ENCODE measurements around the gene LRTM2. TPM values are rescaled to one million over a fixed set of nuclear protein-coding genes. Genes with fewer than 3 reads are reported as not detected.
A peak's percentile ranks its signal among the peaks of the same experiment; 100 is the strongest.

The LRTM2 gene
- total RNA-seq, 2 donors from 2014 or later = not detected

- Histone ChIP-seq H3K36me3 (replicated peaks in 1 of 2; ENCODE audit: insufficient read depth in 1 of 2, low read depth in 2 of 2) (no peaks in the 10 kb centered on the region), H3K27ac (no peak overlapping the region), H3K9me3 (no peaks in the 10 kb centered on the region), H3K4me1 (no peaks in the 10 kb centered on the region), H3K4me3 (no peak overlapping the region), H3K27me3 (no peaks in the 10 kb centered on the region)
- peak in 1 of 4 donors; percentile 1 for DNase-seq
- intact Hi-C loops (cut with DNase I) = no loop called here
- WGBS, 2 donors = 75 to 80% methylated on average over 13 to 24 of the region's 24 CpGs
- ATAC-seq = no peak
- no peak for TF ChIP-seq CTCF (IDR thresholded peaks at IDR 0.05)
- no peak for TF ChIP-seq POLR2A (IDR thresholded peaks at IDR 0.05)
Measured at GRCh38 chr12:1846421-1847405, 26.3 kb downstream of the LRTM2 start.

GRCh38 chr12:1847411-1847810 lies 27.0 kb downstream of the LRTM2 start:
- no peaks in the 10 kb centered on the region for H3K36me3 ChIP-seq (replicated peaks in 1 of 2; ENCODE audit: insufficient read depth in 1 of 2, low read depth in 2 of 2)
- ATAC-seq (no peak), DNase-seq (no peak)
- no peak overlapping the region for H3K4me3 ChIP-seq
- intact Hi-C loops (cut with DNase I) = no loop called here
- no peak for TF ChIP-seq CTCF (IDR thresholded peaks at IDR 0.05)
- TF ChIP-seq POLR2A (IDR thresholded peaks at IDR 0.05) = no peak
- H3K27ac ChIP-seq = no peak overlapping the region
- no peaks in the 10 kb centered on the region for H3K4me1 ChIP-seq
- 44 to 51% methylated on average over 2 to 4 of the region's 4 CpGs for WGBS, 2 donors
- no peaks in the 10 kb centered on the region for H3K27me3 ChIP-seq
- no peaks in the 10 kb centered on the region for H3K9me3 ChIP-seq

GRCh38 chr12:1848146-1848545 lies 27.8 kb downstream of the LRTM2 start:
- H3K27ac ChIP-seq = no peak overlapping the region
- no peaks in the 10 kb centered on the region for H3K36me3 ChIP-seq (replicated peaks in 1 of 2; ENCODE audit: insufficient read depth in 1 of 2, low read depth in 2 of 2)
- H3K4me1 ChIP-seq = no peaks in the 10 kb centered on the region
- intact Hi-C loops (cut with DNase I) = no loop called here
- no peaks in the 10 kb centered on the region for H3K9me3 ChIP-seq
- no peak for TF ChIP-seq POLR2A (IDR thresholded peaks at IDR 0.05)
- no peak for TF ChIP-seq CTCF (IDR thresholded peaks at IDR 0.05)
- DNase-seq (no peak), ATAC-seq (no peak)
- WGBS, 2 donors = 49 to 60% methylated on average over 10 of the region's 10 CpGs
- no peak overlapping the region for H3K4me3 ChIP-seq
- H3K27me3 ChIP-seq = no peaks in the 10 kb centered on the region

GRCh38 chr12:1848745-1849144 lies 28.4 kb downstream of the LRTM2 start:
- DNase-seq (no peak), ATAC-seq (no peak)
- no peak overlapping the region for H3K4me3 ChIP-seq
- 61 to 67% methylated on average over 6 of the region's 6 CpGs for WGBS, 2 donors
- H3K4me1 ChIP-seq = no peaks in the 10 kb centered on the region
- H3K27ac ChIP-seq = no peak overlapping the region
- no peaks in the 10 kb centered on the region for H3K27me3 ChIP-seq
- TF ChIP-seq POLR2A (IDR thresholded peaks at IDR 0.05) = no peak
- TF ChIP-seq CTCF (IDR thresholded peaks at IDR 0.05) = no peak
- H3K9me3 ChIP-seq = no peaks in the 10 kb centered on the region
- intact Hi-C loops (cut with DNase I) = no loop called here
- H3K36me3 ChIP-seq (replicated peaks in 1 of 2; ENCODE audit: insufficient read depth in 1 of 2, low read depth in 2 of 2) = no peaks in the 10 kb centered on the region

Data from body of pancreas (tissue), 4 donors.